ENCODE data around the gene CDC42SE2.
"Not testable (repeated sequence)": the region's sequence is repeated elsewhere in the genome, so short reads cannot be mapped to it uniquely, and the experiment has no call there.

The CDC42SE2 gene

GRCh38 chr5:131328536-131329285 is 64.9 kb downstream of the CDC42SE2 start:
- DNase-seq, result no peak

GRCh38 chr5:131329286-131329560 is 65.4 kb downstream of the CDC42SE2 start:
- DNase-seq, result no peak

GRCh38 chr5:131330031-131330430 is 66.2 kb downstream of the CDC42SE2 start:
- no peak for DNase-seq

- not testable (repeated sequence) for DNase-seq
Measured at GRCh38 chr5:131335756-131336155, 71.9 kb downstream of the CDC42SE2 start.

GRCh38 chr5:131336801-131337200 is 72.9 kb downstream of the CDC42SE2 start:
- DNase-seq, result not testable (repeated sequence)

GRCh38 chr5:131337240-131338050 is 73.6 kb downstream of the CDC42SE2 start:
- not testable (repeated sequence) for DNase-seq

GRCh38 chr5:131338051-131338453 is 74.2 kb downstream of the CDC42SE2 start:
- no peak for DNase-seq

GRCh38 chr5:131344288-131344687 is 80.4 kb downstream of the CDC42SE2 start:
- not testable (repeated sequence) for DNase-seq

- not testable (repeated sequence) for DNase-seq
Measured at GRCh38 chr5:131346204-131346603, 82.4 kb downstream of the CDC42SE2 start.

- no peak for DNase-seq
Measured at GRCh38 chr5:131353991-131354390, 90.1 kb downstream of the CDC42SE2 start.

GRCh38 chr5:131355971-131356528 is 92.2 kb downstream of the CDC42SE2 start:
- no peak for DNase-seq

- DNase-seq, result no peak
Measured at GRCh38 chr5:131356619-131357018, 92.8 kb downstream of the CDC42SE2 start.

- no peak for DNase-seq
Measured at GRCh38 chr5:131357739-131358561, 94.1 kb downstream of the CDC42SE2 start.

GRCh38 chr5:131361677-131362315 is 97.9 kb downstream of the CDC42SE2 start:
- no peak for DNase-seq

GRCh38 chr5:131363811-131364506 is 100.1 kb downstream of the CDC42SE2 start:
- no peak for DNase-seq

GRCh38 chr5:131364507-131365050 is 100.7 kb downstream of the CDC42SE2 start:
- no peak for DNase-seq

GRCh38 chr5:131366428-131366827 is 102.6 kb downstream of the CDC42SE2 start:
- DNase-seq, result no peak

GRCh38 chr5:131367219-131367860 is 103.5 kb downstream of the CDC42SE2 start:
- no peak for DNase-seq

- DNase-seq, result no peak
Measured at GRCh38 chr5:131368866-131369265, 105.0 kb downstream of the CDC42SE2 start.

- no peak for DNase-seq
Measured at GRCh38 chr5:131369558-131369957, 105.7 kb downstream of the CDC42SE2 start.

- DNase-seq, result no peak
Measured at GRCh38 chr5:131371835-131372234, 108.0 kb downstream of the CDC42SE2 start.

Measured in activated naive CD4-positive, alpha-beta T cell (primary cell).